ENCODE data around the gene ZNF263. TPM values are rescaled to one million over a fixed set of nuclear protein-coding genes. Genes with fewer than 3 reads are reported as not detected.

Gene ZNF263
- total and polyA plus RNA-seq, 2 of the 13 experiments (the other 11 are each of a cell fraction or from before 2014, with no cell fraction given): 10.2 to 41.2 TPM

- TF ChIP-seq, protein P1, sequence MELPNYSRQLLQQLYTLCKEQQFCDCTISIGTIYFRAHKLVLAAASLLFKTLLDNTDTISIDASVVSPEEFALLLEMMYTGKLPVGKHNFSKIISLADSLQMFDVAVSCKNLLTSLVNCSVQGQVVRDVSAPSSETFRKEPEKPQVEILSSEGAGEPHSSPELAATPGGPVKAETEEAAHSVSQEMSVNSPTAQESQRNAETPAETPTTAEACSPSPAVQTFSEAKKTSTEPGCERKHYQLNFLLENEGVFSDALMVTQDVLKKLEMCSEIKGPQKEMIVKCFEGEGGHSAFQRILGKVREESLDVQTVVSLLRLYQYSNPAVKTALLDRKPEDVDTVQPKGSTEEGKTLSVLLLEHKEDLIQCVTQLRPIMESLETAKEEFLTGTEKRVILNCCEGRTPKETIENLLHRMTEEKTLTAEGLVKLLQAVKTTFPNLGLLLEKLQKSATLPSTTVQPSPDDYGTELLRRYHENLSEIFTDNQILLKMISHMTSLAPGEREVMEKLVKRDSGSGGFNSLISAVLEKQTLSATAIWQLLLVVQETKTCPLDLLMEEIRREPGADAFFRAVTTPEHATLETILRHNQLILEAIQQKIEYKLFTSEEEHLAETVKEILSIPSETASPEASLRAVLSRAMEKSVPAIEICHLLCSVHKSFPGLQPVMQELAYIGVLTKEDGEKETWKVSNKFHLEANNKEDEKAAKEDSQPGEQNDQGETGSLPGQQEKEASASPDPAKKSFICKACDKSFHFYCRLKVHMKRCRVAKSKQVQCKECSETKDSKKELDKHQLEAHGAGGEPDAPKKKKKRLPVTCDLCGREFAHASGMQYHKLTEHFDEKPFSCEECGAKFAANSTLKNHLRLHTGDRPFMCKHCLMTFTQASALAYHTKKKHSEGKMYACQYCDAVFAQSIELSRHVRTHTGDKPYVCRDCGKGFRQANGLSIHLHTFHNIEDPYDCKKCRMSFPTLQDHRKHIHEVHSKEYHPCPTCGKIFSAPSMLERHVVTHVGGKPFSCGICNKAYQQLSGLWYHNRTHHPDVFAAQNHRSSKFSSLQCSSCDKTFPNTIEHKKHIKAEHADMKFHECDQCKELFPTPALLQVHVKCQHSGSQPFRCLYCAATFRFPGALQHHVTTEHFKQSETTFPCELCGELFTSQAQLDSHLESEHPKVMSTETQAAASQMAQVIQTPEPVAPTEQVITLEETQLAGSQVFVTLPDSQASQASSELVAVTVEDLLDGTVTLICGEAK (IDR thresholded peaks at IDR 0.05): no peak
- TF ChIP-seq, protein P1 (CRISPR knock-in tag; IDR thresholded peaks at IDR 0.05): no peak
- TF ChIP-seq ZNF143 (CRISPR knock-in tag; IDR thresholded peaks at IDR 0.05) (no peak), ZNF841 (CRISPR knock-in tag; IDR thresholded peaks at IDR 0.05; ENCODE audit: borderline replicate concordance) (no peak), ATF7 (IDR thresholded peaks at IDR 0.05) (no peak), ATF7 (CRISPR knock-in tag; IDR thresholded peaks at IDR 0.05) (no peak), SRF (IDR thresholded peaks at IDR 0.05; ENCODE audit: low read depth, low read length) (no peak), IRF9 (CRISPR knock-in tag; IDR thresholded peaks at IDR 0.05; ENCODE audit: borderline replicate concordance) (peak; percentile 81; the same call in 1 of the 2 replicates), ZBTB46 (CRISPR knock-in tag; IDR thresholded peaks at IDR 0.05; ENCODE audit: borderline replicate concordance) (no peak), MTF2 (CRISPR knock-in tag; IDR thresholded peaks at IDR 0.05; ENCODE audit: borderline replicate concordance) (0 out of 2 replicates have a peak, but pooled peaks have one; percentile 2), TAF1 (CRISPR knock-in tag; IDR thresholded peaks at IDR 0.05) (no peak), CAMTA2 (CRISPR knock-in tag; IDR thresholded peaks at IDR 0.05; ENCODE audit: borderline replicate concordance) (0 out of 2 replicates have a peak, but pooled peaks have one; percentile 8), ZNF160 (CRISPR knock-in tag; IDR thresholded peaks at IDR 0.05) (no peak), SALL1 (CRISPR knock-in tag; IDR thresholded peaks at IDR 0.05) (no peak), HOXD1 (CRISPR knock-in tag; IDR thresholded peaks at IDR 0.05) (no peak), KDM5A (IDR thresholded peaks at IDR 0.05; ENCODE audit: borderline replicate concordance, low read length) (peak; percentile 93), RBM39 (IDR thresholded peaks at IDR 0.05; ENCODE audit: low read depth, low read length, poor library complexity, severe bottlenecking) (no peak), KDM4B (CRISPR knock-in tag; IDR thresholded peaks at IDR 0.05) (no peak)
Measured at GRCh38 chr16:3283543-3284447, 504 bp downstream of the ZNF263 start (continued).

All from HepG2 (cell line).